Adrenal gland (tissue), 5 donors: ENCODE data around the gene APBB2.

Source experiments
- POLR2A ChIP-seq, 2 donors: fragments of 450-650 bp; IDR thresholded peaks; one replicate each; pipeline ENCODE4 v1.6.1; 2017; ENCODE audit warnings: antibody characterized with exemption in 2 of 2, mild to moderate bottlenecking in 2 of 2, moderate library complexity in 1 of 2
- TF ChIP-seq, protein P1 (sequence below), 6 experiments: fragments of 450-650 bp in 4 of 6; fragments of 200-600 bp in 2 of 6; sonication (generic) in 1 of 6; IDR thresholded peaks; 1 replicate in 5 of 6; 2 replicates in 1 of 6; pipeline versions ENCODE4 v1.5.1 to v1.8.0; 2016 to 2021; ENCODE audit warnings: antibody characterized with exemption in 6 of 6, mild to moderate bottlenecking in 2 of 6, moderate library complexity in 1 of 6
- donor health status: DM: no; HTN: no; CAD: no.

DNA sequence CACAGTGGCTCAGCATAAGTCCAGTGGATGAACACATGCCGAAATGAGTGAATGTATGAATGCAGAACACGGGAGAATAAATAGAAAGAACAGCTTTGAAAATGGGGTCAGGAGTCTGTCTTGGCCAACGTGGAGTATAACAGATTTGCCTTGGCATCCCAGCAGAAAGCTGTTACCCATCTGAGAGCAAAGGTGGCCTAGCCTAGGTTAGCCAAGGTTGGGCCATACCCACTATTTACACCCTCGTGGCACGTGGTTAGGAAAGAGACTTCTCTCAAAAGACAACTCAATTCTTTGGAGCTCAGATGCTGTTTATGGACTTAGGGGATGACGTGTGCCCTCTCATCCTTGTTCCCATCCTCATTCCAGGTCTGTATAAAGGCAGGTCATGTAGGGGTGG lies 337.3 kb downstream of the APBB2 start:
- TF ChIP-seq, protein P1, sequence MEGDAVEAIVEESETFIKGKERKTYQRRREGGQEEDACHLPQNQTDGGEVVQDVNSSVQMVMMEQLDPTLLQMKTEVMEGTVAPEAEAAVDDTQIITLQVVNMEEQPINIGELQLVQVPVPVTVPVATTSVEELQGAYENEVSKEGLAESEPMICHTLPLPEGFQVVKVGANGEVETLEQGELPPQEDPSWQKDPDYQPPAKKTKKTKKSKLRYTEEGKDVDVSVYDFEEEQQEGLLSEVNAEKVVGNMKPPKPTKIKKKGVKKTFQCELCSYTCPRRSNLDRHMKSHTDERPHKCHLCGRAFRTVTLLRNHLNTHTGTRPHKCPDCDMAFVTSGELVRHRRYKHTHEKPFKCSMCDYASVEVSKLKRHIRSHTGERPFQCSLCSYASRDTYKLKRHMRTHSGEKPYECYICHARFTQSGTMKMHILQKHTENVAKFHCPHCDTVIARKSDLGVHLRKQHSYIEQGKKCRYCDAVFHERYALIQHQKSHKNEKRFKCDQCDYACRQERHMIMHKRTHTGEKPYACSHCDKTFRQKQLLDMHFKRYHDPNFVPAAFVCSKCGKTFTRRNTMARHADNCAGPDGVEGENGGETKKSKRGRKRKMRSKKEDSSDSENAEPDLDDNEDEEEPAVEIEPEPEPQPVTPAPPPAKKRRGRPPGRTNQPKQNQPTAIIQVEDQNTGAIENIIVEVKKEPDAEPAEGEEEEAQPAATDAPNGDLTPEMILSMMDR (IDR thresholded peaks at IDR 0.05), result no peak
- no peak for TF ChIP-seq POLR2A (IDR thresholded peaks at IDR 0.05)
